ENCODE data around the gene PXT1.

PXT1 gene

GRCh38 chr6:36343109-36343680 is 99.5 kb downstream of the PXT1 start:
- DNase-seq, result no peak

GRCh38 chr6:36340618-36341454 is 101.8 kb downstream of the PXT1 start:
- DNase-seq, result peak; percentile 82

All from activated CD4-positive, alpha-beta T cell treated with anti-CD3 and anti-CD28 coated beads for 48 hours (primary cell).